B cell (primary cell): Measurements from ENCODE around the gene TBKBP1.
A peak's percentile ranks its signal among the peaks of the same experiment; 100 is the strongest.

Experiments
- CTCF ChIP-seq: fragments of 200-600 bp; IDR thresholded peaks from one replicate; pipeline ENCODE4 v1.8.0; 2022; ENCODE audit warnings: antibody characterized with exemption, mild to moderate bottlenecking
- EZH2 ChIP-seq: IDR thresholded peaks from 2 replicates; pipeline ENCODE4 v1.6.1; 2012; ENCODE audit warnings: borderline replicate concordance, low read depth, mild to moderate bottlenecking, moderate library complexity, low read length; ENCODE audit not compliant: insufficient read depth, poor library complexity, severe bottlenecking

GRCh38 chr17:47733047-47733673 is 39.2 kb downstream of the TBKBP1 start, which contains the start of gene TBX21:
- TF ChIP-seq CTCF (peak; percentile 56), EZH2 (no peak)
